ENCODE results near the gene MRS2.

MRS2 gene

GRCh38 chr6:24444588-24444987, 41.9 kb downstream of the MRS2 start:
- no peak for ATAC-seq (ENCODE audit: low read depth)
- Histone ChIP-seq H3K4me1 (ENCODE audit: insufficient read depth, poor library complexity, severe bottlenecking) (no peaks in the 10 kb centered on the region), H3K9me3 (ENCODE audit: severe bottlenecking) (no peaks in the 10 kb centered on the region), H3K4me3 (ENCODE audit: severe bottlenecking) (no peak overlapping the region), H3K27ac (ENCODE audit: poor library complexity, severe bottlenecking) (no peak overlapping the region), H3K27me3 (ENCODE audit: insufficient read depth, poor library complexity, severe bottlenecking) (no peaks in the 10 kb centered on the region), H3K36me3 (ENCODE audit: low read depth) (no peaks in the 10 kb centered on the region)
- DNase-seq (ENCODE audit: low spot score) = no peak
- no peak for TF ChIP-seq CTCF (IDR thresholded peaks at IDR 0.05; ENCODE audit: poor library complexity, severe bottlenecking)

DNA sequence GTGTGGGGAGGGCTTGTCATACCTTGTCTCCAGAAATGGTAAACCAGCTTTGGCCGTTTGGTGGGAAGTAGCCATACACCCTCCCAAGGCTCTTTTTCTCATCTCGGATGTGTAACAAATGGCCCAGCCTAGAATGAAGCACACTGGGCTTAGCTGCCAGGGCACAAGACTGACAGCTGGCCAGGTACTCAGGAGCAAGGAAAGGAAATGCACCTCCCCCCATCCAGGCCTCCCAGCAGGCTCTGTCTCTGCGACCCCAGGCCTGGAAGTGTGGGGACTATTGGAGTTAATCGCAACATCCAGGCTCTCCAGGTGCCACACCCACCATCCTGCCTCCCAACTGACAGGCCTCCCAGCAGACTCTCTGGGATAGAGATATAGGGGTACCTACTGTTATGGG, 43.0 kb downstream of the MRS2 start:
- Histone ChIP-seq H3K36me3 (ENCODE audit: low read depth) (no peaks in the 10 kb centered on the region), H3K4me3 (ENCODE audit: severe bottlenecking) (no peak overlapping the region), H3K27ac (ENCODE audit: poor library complexity, severe bottlenecking) (no peak overlapping the region), H3K4me1 (ENCODE audit: insufficient read depth, poor library complexity, severe bottlenecking) (no peaks in the 10 kb centered on the region), H3K27me3 (ENCODE audit: insufficient read depth, poor library complexity, severe bottlenecking) (no peaks in the 10 kb centered on the region), H3K9me3 (ENCODE audit: severe bottlenecking) (no peaks in the 10 kb centered on the region)
- ATAC-seq (ENCODE audit: low read depth) (no peak), DNase-seq (ENCODE audit: low spot score) (no peak)
- TF ChIP-seq CTCF (IDR thresholded peaks at IDR 0.05; ENCODE audit: poor library complexity, severe bottlenecking) = no peak

GRCh38 chr6:24446670-24447069, 43.9 kb downstream of the MRS2 start:
- DNase-seq (ENCODE audit: low spot score) (no peak), ATAC-seq (ENCODE audit: low read depth) (no peak)
- no peak for TF ChIP-seq CTCF (IDR thresholded peaks at IDR 0.05; ENCODE audit: poor library complexity, severe bottlenecking)
- H3K4me3 ChIP-seq (ENCODE audit: severe bottlenecking) = no peak overlapping the region
- H3K27ac ChIP-seq (ENCODE audit: poor library complexity, severe bottlenecking) = no peak overlapping the region
- H3K9me3 ChIP-seq (ENCODE audit: severe bottlenecking) = no peaks in the 10 kb centered on the region
- H3K4me1 ChIP-seq (ENCODE audit: insufficient read depth, poor library complexity, severe bottlenecking) = no peaks in the 10 kb centered on the region
- H3K36me3 ChIP-seq (ENCODE audit: low read depth) = no peaks in the 10 kb centered on the region
- no peaks in the 10 kb centered on the region for H3K27me3 ChIP-seq (ENCODE audit: insufficient read depth, poor library complexity, severe bottlenecking)

GRCh38 chr6:24448396-24448795, 45.7 kb downstream of the MRS2 start:
- DNase-seq (ENCODE audit: low spot score) = no peak
- Histone ChIP-seq H3K4me3 (ENCODE audit: severe bottlenecking) (no peak overlapping the region), H3K9me3 (ENCODE audit: severe bottlenecking) (no peaks in the 10 kb centered on the region), H3K4me1 (ENCODE audit: insufficient read depth, poor library complexity, severe bottlenecking) (no peaks in the 10 kb centered on the region), H3K36me3 (ENCODE audit: low read depth) (no peaks in the 10 kb centered on the region), H3K27me3 (ENCODE audit: insufficient read depth, poor library complexity, severe bottlenecking) (no peaks in the 10 kb centered on the region), H3K27ac (ENCODE audit: poor library complexity, severe bottlenecking) (no peak overlapping the region)
- TF ChIP-seq CTCF (IDR thresholded peaks at IDR 0.05; ENCODE audit: poor library complexity, severe bottlenecking) = no peak
- ATAC-seq (ENCODE audit: low read depth) = no peak

DNA sequence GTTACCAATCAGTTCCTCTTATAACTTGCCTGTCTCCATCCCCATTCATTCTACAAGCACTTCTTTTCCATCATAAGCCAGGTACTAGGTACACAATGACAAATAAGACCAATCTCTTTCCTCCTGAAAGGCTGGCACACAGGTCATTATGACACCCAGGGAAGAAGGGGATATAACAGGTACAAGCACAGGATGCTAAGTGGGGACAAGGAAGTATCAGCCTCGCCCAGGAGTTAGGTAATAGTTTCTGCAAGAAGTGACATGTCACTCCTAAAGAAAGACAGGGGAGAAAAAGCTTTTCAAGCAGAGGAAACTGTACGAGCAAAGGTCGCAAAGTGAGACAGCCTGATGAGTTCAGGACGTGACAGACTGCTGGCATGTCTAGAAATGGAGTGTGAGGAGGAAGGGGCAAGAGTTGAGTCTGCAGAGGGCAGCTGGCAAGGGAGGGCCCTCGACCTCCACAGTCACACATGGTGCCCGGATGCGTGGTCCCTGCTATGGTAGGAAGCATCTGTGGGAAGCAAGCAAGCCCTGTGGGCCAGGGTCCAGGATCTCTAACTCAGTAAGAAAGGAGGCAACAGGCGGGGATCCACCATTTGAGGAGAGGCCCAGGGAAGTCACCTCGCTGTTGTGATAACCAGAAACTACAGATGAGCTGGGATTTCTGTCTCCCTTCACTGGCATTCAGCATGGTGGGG, 46.2 kb downstream of the MRS2 start:
- ATAC-seq (ENCODE audit: low read depth) = no peak
- Histone ChIP-seq H3K4me3 (ENCODE audit: severe bottlenecking) (no peak overlapping the region), H3K36me3 (ENCODE audit: low read depth) (no peaks in the 10 kb centered on the region), H3K9me3 (ENCODE audit: severe bottlenecking) (no peaks in the 10 kb centered on the region), H3K27me3 (ENCODE audit: insufficient read depth, poor library complexity, severe bottlenecking) (no peaks in the 10 kb centered on the region), H3K4me1 (ENCODE audit: insufficient read depth, poor library complexity, severe bottlenecking) (no peaks in the 10 kb centered on the region), H3K27ac (ENCODE audit: poor library complexity, severe bottlenecking) (no peak overlapping the region)
- TF ChIP-seq CTCF (IDR thresholded peaks at IDR 0.05; ENCODE audit: poor library complexity, severe bottlenecking) = no peak
- no peak for DNase-seq (ENCODE audit: low spot score)
